ENCODE measurements around the gene TBXAS1. TPM values are rescaled to one million over a fixed set of nuclear protein-coding genes. Genes with fewer than 3 reads are reported as not detected.

TBXAS1 gene
- total and polyA plus RNA-seq, 2 donors (not counting 3 experiments of a cell fraction or from before 2014, with no cell fraction given) = 2.1 to 4.3 TPM

DNA sequence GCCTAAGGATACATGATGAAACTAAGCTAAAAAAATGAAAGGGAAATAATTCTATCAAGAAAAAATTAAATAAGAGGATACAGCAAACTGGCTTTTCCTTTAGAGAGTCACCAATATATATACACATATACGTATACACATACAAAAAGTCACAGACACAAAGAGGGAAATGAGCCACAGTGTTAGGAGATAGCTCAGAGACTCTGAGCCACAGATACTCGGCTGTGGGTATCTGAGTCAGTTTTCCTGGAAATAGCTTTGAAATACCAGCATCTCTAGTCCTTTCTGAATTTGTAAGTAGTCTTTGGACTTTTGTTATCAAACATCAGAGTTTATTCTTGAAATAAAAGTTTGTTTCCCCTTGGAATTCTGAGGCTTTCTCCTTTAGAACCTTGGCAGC, 111.8 kb downstream of the TBXAS1 start:
- Histone ChIP-seq H4K20me1 (replicated peaks; ENCODE audit: control insufficient read depth, extremely low read depth, insufficient read depth, low read length) (no peaks in the 10 kb centered on the region), H2AFZ (ENCODE audit: low read depth, low read length) (no peak overlapping the region), H3K4me3 (replicated peaks in 1 of 3; ENCODE audit: insufficient read depth in 1 of 3, low read depth in 1 of 3, low read length in 3 of 3) (no peak overlapping the region), H3K9me1 (replicated peaks; ENCODE audit: control insufficient read depth, extremely low read depth, insufficient read depth, low read length) (no peaks in the 10 kb centered on the region), H3K79me2 (ENCODE audit: control insufficient read depth, insufficient read depth, low read length) (no peaks in the 10 kb centered on the region), H3K27me3 (ENCODE audit: control insufficient read depth in 2 of 2, insufficient read depth in 2 of 2, low read length in 2 of 2) (peaks cover 2 to 6% of the 10 kb centered on the region in 2 experiments), H3K4me1 (ENCODE audit: control insufficient read depth, extremely low read depth, insufficient read depth, low read length) (peaks cover 3% of the 10 kb centered on the region), H3K9me3 (replicated peaks; ENCODE audit: control insufficient read depth, insufficient read depth, low read length) (no peaks in the 10 kb centered on the region), H3K9ac (replicated peaks; ENCODE audit: extremely low read depth, insufficient read depth, low read length) (no peak overlapping the region), H3K36me3 (ENCODE audit: control insufficient read depth in 2 of 2, extremely low read depth in 1 of 2, insufficient read depth in 2 of 2, low read length in 2 of 2) (no peaks in the 10 kb centered on the region), H3K4me2 (ENCODE audit: insufficient read depth, low read length) (no peak overlapping the region), H3K27ac (ENCODE audit: insufficient read depth, low read depth, low read length) (no peak overlapping the region)
- CTCF ChIA-PET = interaction anchor here (2.1 kb wide), 1 partner anchor 295 kb away, joined by 6 read pairs; no protein-coding TSS in a partner anchor
- FAIRE-seq (no peak), DNase-seq (ENCODE audit: low read depth, low spot score) (no peak)
- dilution Hi-C loops (cut with MboI; ENCODE audit: extremely low pct_ligation_motif_present, low sequenced_read_pairs) (no loop called here), intact Hi-C loops (cut with micrococcal nuclease) (no loop called here)
- POLR2A ChIA-PET = no interaction called here
- TF ChIP-seq FOS (IDR thresholded peaks at IDR 0.05; ENCODE audit: borderline replicate concordance, insufficient read depth, low read length) (no peak), GATA2 (IDR thresholded peaks at IDR 0.05; ENCODE audit: insufficient read depth, insufficient read length, low read depth, low read length) (no peak), EZH2 (IDR thresholded peaks at IDR 0.05; ENCODE audit: borderline replicate concordance, low read depth, low read length, severe bottlenecking) (no peak), MYC (IDR thresholded peaks at IDR 0.05; ENCODE audit: low read depth, low read length) (no peak)
- TF ChIP-seq, protein P1, sequence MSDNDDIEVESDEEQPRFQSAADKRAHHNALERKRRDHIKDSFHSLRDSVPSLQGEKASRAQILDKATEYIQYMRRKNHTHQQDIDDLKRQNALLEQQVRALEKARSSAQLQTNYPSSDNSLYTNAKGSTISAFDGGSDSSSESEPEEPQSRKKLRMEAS (IDR thresholded peaks at IDR 0.05; ENCODE audit: insufficient read depth, insufficient read length) = no peak
- BruUV-seq (replicated peaks) = no TSS peak

DNA sequence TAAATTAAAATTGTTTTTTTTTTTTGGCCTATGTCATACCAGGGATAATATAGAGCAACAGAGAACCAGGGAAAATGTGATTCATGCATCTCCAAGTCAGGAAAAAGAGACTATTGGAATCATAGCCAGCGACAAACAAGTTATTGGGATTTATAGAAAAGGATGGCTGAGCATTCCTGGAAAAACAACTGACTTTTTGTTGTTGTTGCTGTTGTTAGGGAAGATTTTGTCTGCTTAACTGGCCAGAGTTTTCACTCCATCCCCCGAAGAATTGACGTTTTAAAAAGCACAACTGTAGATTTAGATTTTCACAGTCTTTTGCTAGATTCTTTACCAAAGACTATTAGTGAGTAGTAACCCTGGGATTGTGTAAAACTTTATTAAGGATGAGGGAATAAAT, 112.4 kb downstream of the TBXAS1 start:
- Histone ChIP-seq H3K79me2 (ENCODE audit: control insufficient read depth, insufficient read depth, low read length) (no peaks in the 10 kb centered on the region), H3K9me1 (replicated peaks; ENCODE audit: control insufficient read depth, extremely low read depth, insufficient read depth, low read length) (no peaks in the 10 kb centered on the region), H4K20me1 (replicated peaks; ENCODE audit: control insufficient read depth, extremely low read depth, insufficient read depth, low read length) (no peaks in the 10 kb centered on the region), H3K4me1 (ENCODE audit: control insufficient read depth, extremely low read depth, insufficient read depth, low read length) (peaks cover 3% of the 10 kb centered on the region), H3K9me3 (replicated peaks; ENCODE audit: control insufficient read depth, insufficient read depth, low read length) (no peaks in the 10 kb centered on the region), H2AFZ (ENCODE audit: low read depth, low read length) (no peak overlapping the region), H3K9ac (replicated peaks; ENCODE audit: extremely low read depth, insufficient read depth, low read length) (no peak overlapping the region), H3K27ac (ENCODE audit: insufficient read depth, low read depth, low read length) (no peak overlapping the region), H3K4me2 (ENCODE audit: insufficient read depth, low read length) (no peak overlapping the region), H3K36me3 (ENCODE audit: control insufficient read depth in 2 of 2, extremely low read depth in 1 of 2, insufficient read depth in 2 of 2, low read length in 2 of 2) (no peaks in the 10 kb centered on the region), H3K4me3 (replicated peaks in 1 of 3; ENCODE audit: insufficient read depth in 1 of 3, low read depth in 1 of 3, low read length in 3 of 3) (no peak overlapping the region), H3K27me3 (ENCODE audit: control insufficient read depth in 2 of 2, insufficient read depth in 2 of 2, low read length in 2 of 2) (peaks cover 2 to 6% of the 10 kb centered on the region in 2 experiments)
- BruUV-seq (replicated peaks) = no TSS peak
- POLR2A ChIA-PET = no interaction called here
- dilution Hi-C loops (cut with MboI; ENCODE audit: extremely low pct_ligation_motif_present, low sequenced_read_pairs) (no loop called here), intact Hi-C loops (cut with micrococcal nuclease) (no loop called here)
- CTCF ChIA-PET = interaction anchor here (2.1 kb wide), 1 partner anchor 296 kb away, joined by 6 read pairs; no protein-coding TSS in a partner anchor
- no peak for TF ChIP-seq MYC (IDR thresholded peaks at IDR 0.05; ENCODE audit: low read depth, low read length)
- TF ChIP-seq JUN (IDR thresholded peaks at IDR 0.05; ENCODE audit: borderline replicate concordance, insufficient read depth, insufficient read length, low read depth) = no peak
- TF ChIP-seq EZH2 (IDR thresholded peaks at IDR 0.05; ENCODE audit: borderline replicate concordance, low read depth, low read length, severe bottlenecking) = no peak
- TF ChIP-seq FOS (IDR thresholded peaks at IDR 0.05; ENCODE audit: borderline replicate concordance, insufficient read depth, low read length) = no peak
- no peak for TF ChIP-seq POLR2A (IDR thresholded peaks at IDR 0.05; ENCODE audit: low read depth, low read length)
- no peak for TF ChIP-seq CTCF (IDR thresholded peaks at IDR 0.05; ENCODE audit: extremely low read depth in 1 of 2, insufficient read depth in 1 of 2, low read depth in 1 of 2, low read length in 2 of 2)
- TF ChIP-seq POLR2AphosphoS5 (IDR thresholded peaks at IDR 0.05; ENCODE audit: insufficient read depth, low read depth, low read length) = no peak
- TF ChIP-seq, protein P1 (IDR thresholded peaks at IDR 0.05; ENCODE audit: insufficient read depth, insufficient read length) = no peak
- TF ChIP-seq GATA2 (IDR thresholded peaks at IDR 0.05; ENCODE audit: insufficient read depth, insufficient read length, low read depth, low read length) = no peak
- no peak for FAIRE-seq
- DNase-seq (ENCODE audit: low read depth, low spot score) = no peak
